HEK293T (cell line): ENCODE results near the gene KLHL4.

ENCODE experiments used
- ARNT ChIP-seq: fragments of 450-650 bp; IDR thresholded peaks from 2 replicates; pipeline ENCODE4 v1.6.1; 2017; ENCODE audit warnings: mild to moderate bottlenecking
- CTBP1 ChIP-seq: fragments of 450-650 bp; IDR thresholded peaks from 2 replicates; pipeline ENCODE4 v1.6.1; 2016; ENCODE audit warnings: borderline replicate concordance
- ELF4 ChIP-seq: fragments of 450-650 bp; IDR thresholded peaks from 2 replicates; pipeline ENCODE4 v1.6.1; 2017; ENCODE audit warnings: antibody characterized with exemption
- FOXA1 ChIP-seq: fragments of 450-650 bp; IDR thresholded peaks from 2 replicates; pipeline ENCODE4 v1.6.1; 2016; ENCODE audit warnings: mild to moderate bottlenecking
- FOXK2 ChIP-seq: fragments of 450-650 bp; IDR thresholded peaks from 2 replicates; pipeline ENCODE4 v1.6.1; 2016; ENCODE audit warnings: mild to moderate bottlenecking
- FOXM1 ChIP-seq: fragments of 450-650 bp; IDR thresholded peaks from 2 replicates; pipeline ENCODE4 v1.6.1; 2017; ENCODE audit warnings: mild to moderate bottlenecking, borderline replicate concordance
- L3MBTL2 ChIP-seq: fragments of 450-650 bp; conservative IDR thresholded peaks from 2 replicates; pipeline ENCODE4 v1.6.1; 2016; ENCODE audit warnings: mild to moderate bottlenecking
- LEF1 ChIP-seq: fragments of 450-650 bp; IDR thresholded peaks from 2 replicates; pipeline ENCODE4 v1.6.1; 2017; ENCODE audit warnings: mild to moderate bottlenecking, borderline replicate concordance
- NFRKB ChIP-seq: fragments of 450-650 bp; IDR thresholded peaks from 2 replicates; pipeline ENCODE4 v1.6.1; 2016; ENCODE audit warnings: mild to moderate bottlenecking, moderate library complexity
- SP1 ChIP-seq: fragments of 450-650 bp; IDR thresholded peaks from 2 replicates; pipeline ENCODE4 v1.6.1; 2017
- ZNF384 ChIP-seq: fragments of 450-650 bp; IDR thresholded peaks from 2 replicates; pipeline ENCODE4 v1.6.1; 2016
- TF ChIP-seq, protein P1 (sequence below): fragments of 450-650 bp; IDR thresholded peaks from 2 replicates; pipeline ENCODE4 v1.6.1; 2016

DNA sequence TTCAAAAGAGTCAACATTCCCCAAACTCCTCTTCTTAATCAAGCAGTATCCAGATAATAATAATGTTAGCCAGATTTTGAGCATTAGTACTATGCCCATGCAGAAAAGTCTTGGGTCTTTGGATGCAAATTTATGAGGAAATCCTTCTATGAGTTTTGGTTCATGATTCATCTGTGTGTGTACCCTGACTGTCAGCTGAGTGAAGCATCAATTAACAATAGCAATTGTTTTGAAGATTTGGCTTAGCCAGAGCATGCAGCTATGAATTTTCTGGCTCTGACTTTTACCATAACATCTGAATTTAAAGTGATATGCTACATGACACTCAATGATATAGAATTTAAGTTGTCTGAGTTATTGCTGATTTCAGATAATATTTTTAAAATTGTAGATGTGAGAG lies 145.8 kb downstream of the KLHL4 start:
- TF ChIP-seq, protein P1, sequence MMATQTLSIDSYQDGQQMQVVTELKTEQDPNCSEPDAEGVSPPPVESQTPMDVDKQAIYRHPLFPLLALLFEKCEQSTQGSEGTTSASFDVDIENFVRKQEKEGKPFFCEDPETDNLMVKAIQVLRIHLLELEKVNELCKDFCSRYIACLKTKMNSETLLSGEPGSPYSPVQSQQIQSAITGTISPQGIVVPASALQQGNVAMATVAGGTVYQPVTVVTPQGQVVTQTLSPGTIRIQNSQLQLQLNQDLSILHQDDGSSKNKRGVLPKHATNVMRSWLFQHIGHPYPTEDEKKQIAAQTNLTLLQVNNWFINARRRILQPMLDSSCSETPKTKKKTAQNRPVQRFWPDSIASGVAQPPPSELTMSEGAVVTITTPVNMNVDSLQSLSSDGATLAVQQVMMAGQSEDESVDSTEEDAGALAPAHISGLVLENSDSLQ: no peak
- TF ChIP-seq L3MBTL2: no peak
- TF ChIP-seq FOXA1: no peak
- TF ChIP-seq FOXK2: no peak
- no peak for TF ChIP-seq SP1
- no peak for TF ChIP-seq LEF1
- TF ChIP-seq FOXM1: no peak
- TF ChIP-seq ELF4: no peak
- no peak for TF ChIP-seq ZNF384
- TF ChIP-seq ARNT: no peak
- no peak for TF ChIP-seq CTBP1
- TF ChIP-seq NFRKB: no peak
